Hepatocyte (in vitro differentiated cells): ENCODE results near the gene ZHX3.

Source experiments
- EZH2 ChIP-seq: fragments of 200-600 bp; sonication (generic); IDR thresholded peaks from 2 replicates; pipeline ENCODE4 v1.6.1; 2016; ENCODE audit warnings: antibody characterized with exemption, mild to moderate bottlenecking, borderline replicate concordance
- TF ChIP-seq, protein P1 (sequence below): fragments of 200-600 bp; sonication (generic); IDR thresholded peaks from 2 replicates; pipeline ENCODE4 v1.5.1; 2016; ENCODE audit warnings: antibody characterized with exemption, mild to moderate bottlenecking; ENCODE audit not compliant: poor library complexity

DNA sequence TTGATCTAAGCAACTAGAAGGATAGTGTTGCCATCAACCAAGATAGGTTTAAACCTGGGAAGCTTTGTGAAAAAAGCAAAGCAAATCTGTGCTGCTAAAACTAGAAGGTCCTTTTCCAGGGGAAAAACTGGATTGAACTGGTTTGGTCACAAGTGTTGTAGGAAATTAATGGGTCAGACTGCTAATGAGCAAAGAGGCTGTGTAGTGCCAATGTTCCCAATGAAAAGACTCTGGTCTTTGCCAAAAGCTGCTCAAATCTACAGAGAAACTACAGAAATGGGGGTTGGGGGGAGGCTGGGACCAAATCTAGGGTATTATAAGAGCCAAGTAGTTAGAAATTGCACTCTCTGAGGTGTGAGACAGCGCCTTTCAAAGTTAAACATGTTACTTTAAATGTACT is 95.2 kb downstream of the ZHX3 start:
- TF ChIP-seq, protein P1, sequence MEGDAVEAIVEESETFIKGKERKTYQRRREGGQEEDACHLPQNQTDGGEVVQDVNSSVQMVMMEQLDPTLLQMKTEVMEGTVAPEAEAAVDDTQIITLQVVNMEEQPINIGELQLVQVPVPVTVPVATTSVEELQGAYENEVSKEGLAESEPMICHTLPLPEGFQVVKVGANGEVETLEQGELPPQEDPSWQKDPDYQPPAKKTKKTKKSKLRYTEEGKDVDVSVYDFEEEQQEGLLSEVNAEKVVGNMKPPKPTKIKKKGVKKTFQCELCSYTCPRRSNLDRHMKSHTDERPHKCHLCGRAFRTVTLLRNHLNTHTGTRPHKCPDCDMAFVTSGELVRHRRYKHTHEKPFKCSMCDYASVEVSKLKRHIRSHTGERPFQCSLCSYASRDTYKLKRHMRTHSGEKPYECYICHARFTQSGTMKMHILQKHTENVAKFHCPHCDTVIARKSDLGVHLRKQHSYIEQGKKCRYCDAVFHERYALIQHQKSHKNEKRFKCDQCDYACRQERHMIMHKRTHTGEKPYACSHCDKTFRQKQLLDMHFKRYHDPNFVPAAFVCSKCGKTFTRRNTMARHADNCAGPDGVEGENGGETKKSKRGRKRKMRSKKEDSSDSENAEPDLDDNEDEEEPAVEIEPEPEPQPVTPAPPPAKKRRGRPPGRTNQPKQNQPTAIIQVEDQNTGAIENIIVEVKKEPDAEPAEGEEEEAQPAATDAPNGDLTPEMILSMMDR: no peak
- TF ChIP-seq EZH2: no peak
